AG04449 (cell line): ENCODE results near the gene VSIR.

Source experiments
- CTCF ChIA-PET: fragments of 350-600 bp; formaldehyde crosslinking; extraction: SDS; loops from one replicate; lab custom pipeline; 2021; ENCODE audit warnings: antibody characterized with exemption; lab: Yijun Ruan, JAX
- POLR2A ChIA-PET: fragments of 400-600, 350-600 bp; formaldehyde crosslinking; extraction: SDS; loops from one replicate; lab custom pipeline; 2020; ENCODE audit warnings: antibody characterized with exemption, inconsistent platforms; lab: Yijun Ruan, JAX
- DNase-seq: peaks from one replicate; pipeline ENCODE4 v3.0.0-alpha.2; 2010; ENCODE audit warnings: low read depth, low spot score
- H3K4me3 ChIP-seq: 2 replicates; pipeline ENCODE4 v1.5.1; 2011; ENCODE audit warnings: low read depth, mild to moderate bottlenecking, control low read depth, low read length
- TF ChIP-seq, protein P1 (sequence below): IDR thresholded peaks from one replicate; pipeline ENCODE4 v1.5.1; 2011; ENCODE audit warnings: mild to moderate bottlenecking, moderate library complexity, low read length, control low read depth, inconsistent platforms; ENCODE audit not compliant: insufficient read depth; ENCODE audit errors: missing control alignments

VSIR gene

DNA sequence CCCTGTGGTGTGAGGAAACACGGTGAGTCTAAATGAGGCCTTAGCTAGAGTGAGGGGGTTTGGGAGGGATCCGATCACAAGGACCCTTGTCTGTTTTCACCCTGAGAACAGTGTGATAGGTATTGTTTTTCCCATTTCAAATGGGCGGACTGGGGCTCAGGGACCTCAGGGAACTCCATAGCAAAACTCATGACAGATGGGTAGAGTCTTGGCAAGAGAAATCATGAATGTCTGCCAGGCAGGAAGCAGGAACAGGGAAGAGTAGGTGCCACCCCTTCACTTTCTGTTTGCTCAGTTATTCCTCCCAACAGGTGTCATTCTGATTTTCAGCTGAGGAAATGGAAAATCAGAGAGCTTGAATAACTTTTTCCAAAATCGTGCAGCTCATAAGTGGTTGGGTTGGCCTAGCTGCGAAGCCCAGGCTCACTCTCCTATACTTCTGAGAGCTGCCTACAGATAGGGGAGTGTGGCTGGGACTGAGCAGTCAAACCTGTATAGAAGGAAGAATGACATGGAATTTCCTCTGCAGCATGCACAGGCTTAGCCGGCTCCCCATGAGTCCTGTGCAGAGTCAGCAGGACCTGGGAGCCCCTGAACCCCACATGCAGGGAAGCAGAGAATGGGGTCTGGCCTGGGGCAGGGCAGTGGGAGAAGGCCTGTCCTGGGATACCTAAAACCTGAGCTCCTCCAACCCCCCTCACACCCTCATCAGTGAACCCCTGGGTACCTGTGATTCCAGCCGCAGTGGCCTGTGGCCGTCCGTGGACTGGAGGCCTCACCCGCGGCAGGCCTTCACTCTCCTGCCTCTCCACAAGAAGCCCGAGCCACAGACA is 36.1 kb downstream of the VSIR start:
- TF ChIP-seq, protein P1, sequence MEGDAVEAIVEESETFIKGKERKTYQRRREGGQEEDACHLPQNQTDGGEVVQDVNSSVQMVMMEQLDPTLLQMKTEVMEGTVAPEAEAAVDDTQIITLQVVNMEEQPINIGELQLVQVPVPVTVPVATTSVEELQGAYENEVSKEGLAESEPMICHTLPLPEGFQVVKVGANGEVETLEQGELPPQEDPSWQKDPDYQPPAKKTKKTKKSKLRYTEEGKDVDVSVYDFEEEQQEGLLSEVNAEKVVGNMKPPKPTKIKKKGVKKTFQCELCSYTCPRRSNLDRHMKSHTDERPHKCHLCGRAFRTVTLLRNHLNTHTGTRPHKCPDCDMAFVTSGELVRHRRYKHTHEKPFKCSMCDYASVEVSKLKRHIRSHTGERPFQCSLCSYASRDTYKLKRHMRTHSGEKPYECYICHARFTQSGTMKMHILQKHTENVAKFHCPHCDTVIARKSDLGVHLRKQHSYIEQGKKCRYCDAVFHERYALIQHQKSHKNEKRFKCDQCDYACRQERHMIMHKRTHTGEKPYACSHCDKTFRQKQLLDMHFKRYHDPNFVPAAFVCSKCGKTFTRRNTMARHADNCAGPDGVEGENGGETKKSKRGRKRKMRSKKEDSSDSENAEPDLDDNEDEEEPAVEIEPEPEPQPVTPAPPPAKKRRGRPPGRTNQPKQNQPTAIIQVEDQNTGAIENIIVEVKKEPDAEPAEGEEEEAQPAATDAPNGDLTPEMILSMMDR = no peak
- DNase-seq = no peak
- no peak overlapping the region for H3K4me3 ChIP-seq
- ChIA-PET POLR2A (no interaction called here), CTCF (interaction anchor here (0.8 to 2.3 kb wide), 2 partner anchors 12 to 18 kb away, joined by 3 to 7 read pairs; partner anchors contain the start of gene C10orf105)

DNA sequence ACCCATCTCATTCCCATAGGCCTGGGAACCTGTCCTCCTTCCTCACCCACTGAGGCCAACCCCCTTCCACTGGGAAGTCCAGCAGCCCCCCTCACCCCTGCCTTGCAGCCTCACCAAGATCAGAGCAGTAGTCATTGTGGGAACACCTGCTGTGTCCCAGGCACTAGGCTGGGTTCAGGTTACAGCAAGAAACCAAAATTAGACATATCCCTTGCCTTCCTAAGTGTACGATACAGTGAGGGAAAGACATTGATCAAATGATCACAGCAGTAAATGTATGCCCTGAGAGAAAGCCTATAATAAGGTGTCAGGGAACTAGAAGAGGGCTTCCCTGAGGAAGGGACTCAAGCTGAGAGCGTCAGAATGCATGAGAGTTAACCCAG is 36.8 kb downstream of the VSIR start:
- CTCF ChIA-PET = interaction anchor here (2.3 kb wide), 1 partner anchor 11 kb away, joined by 7 read pairs; no protein-coding TSS in a partner anchor
- H3K4me3 ChIP-seq = no peak overlapping the region
- TF ChIP-seq, protein P1 = no peak
- DNase-seq = no peak
- POLR2A ChIA-PET = no interaction called here

DNA sequence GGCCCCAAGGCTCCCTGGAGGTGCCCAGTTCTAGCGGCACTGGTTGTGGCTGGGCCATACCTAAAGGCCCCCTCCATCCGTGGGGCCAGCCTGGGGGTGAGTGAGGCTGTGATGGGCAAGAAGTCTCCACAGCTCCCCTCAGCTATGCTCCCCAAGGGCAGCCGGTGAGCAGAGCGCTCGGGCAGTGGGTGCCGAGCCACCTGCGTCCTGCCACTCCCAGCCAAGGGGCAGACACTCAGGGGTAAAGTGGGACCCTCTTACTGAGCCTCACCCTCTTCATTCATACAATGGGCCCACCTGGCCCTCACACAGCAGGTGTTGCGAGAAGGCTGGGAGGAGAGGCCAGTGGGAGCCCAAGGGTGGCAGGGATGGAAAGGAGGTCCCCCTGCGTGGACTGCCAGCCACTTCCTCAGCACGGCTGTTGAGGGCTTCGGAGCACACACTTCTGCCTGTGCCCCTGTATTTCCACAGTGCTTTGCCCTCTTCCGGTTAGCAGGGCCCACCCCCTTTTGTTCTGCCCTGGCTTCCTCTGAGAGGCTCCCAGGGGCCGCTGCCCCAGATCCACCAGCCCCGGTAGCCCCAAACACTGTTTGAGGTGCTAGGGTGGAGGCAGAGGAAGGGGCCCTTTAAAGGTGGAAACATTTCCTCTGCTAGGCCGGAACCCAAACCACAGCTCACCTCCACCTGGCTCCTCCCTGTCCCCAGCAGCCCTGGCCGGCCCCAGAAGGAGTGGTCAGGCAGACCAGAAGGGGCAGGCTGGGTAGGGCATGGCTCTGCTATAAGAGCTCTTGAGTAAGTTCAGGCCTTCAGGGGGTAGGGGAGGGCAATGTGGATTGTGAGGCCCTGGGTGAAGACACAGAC is 37.4 kb downstream of the VSIR start:
- no peak overlapping the region for H3K4me3 ChIP-seq
- ChIA-PET CTCF (interaction anchor here (2.3 kb wide), 1 partner anchor 10 kb away, joined by 7 read pairs; no protein-coding TSS in a partner anchor), POLR2A (no interaction called here)
- TF ChIP-seq, protein P1 = no peak
- no peak for DNase-seq

DNA sequence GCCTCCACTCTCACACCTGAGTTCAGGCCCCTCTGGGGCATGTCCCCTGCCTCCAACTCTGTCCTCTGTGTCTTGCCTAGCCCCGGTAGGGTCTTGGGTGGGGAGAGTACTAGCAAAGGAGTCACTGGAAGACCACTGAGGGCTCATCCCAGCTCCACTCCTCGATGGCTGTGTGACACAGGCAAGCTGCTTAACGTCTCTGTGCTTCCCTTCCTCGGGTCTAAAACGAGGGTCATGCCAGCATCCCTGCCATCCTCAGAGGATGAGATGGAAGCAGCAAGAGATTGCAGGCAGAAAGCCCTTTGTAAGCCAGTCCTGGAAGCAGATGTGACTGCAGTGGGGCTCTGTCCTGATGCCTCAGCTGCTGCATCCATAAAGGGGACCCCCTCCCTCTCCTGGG is 38.5 kb downstream of the VSIR start:
- H3K4me3 ChIP-seq = no peak overlapping the region
- no peak for DNase-seq
- TF ChIP-seq, protein P1 = no peak
- POLR2A ChIA-PET = no interaction called here
- CTCF ChIA-PET = interaction anchor here (1.3 kb wide), 1 partner anchor 37 kb away, joined by 3 read pairs; no protein-coding TSS in a partner anchor

DNA sequence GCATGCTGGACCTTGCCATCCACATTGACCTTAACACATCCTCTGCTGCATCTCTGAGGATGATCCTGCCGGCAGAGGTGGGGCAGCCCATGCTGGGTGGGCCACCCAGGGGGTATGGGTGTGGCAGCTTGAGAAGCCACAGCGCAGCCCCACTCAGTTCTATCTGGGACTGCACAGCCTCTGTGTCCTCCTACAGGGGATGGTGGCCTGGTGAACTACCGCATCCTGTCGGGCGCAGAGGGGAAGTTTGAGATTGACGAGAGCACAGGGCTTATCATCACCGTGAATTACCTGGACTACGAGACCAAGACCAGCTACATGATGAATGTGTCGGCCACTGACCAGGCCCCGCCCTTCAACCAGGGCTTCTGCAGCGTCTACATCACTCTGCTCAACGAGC is 41.5 kb downstream of the VSIR start:
- POLR2A ChIA-PET = no interaction called here
- TF ChIP-seq, protein P1 = no peak
- CTCF ChIA-PET = interaction anchor here (0.7 to 1.0 kb wide), 2 partner anchors 24 to 414 kb away, joined by 3 read pairs; no protein-coding TSS in a partner anchor
- H3K4me3 ChIP-seq = no peak overlapping the region
- no peak for DNase-seq
